ENCODE measurements around the gene S100P. TPM values are rescaled to one million over a fixed set of nuclear protein-coding genes. Genes with fewer than 3 reads are reported as not detected.

Gene S100P
- polyA plus RNA-seq, 1 experiment = 0.06 TPM

DNA sequence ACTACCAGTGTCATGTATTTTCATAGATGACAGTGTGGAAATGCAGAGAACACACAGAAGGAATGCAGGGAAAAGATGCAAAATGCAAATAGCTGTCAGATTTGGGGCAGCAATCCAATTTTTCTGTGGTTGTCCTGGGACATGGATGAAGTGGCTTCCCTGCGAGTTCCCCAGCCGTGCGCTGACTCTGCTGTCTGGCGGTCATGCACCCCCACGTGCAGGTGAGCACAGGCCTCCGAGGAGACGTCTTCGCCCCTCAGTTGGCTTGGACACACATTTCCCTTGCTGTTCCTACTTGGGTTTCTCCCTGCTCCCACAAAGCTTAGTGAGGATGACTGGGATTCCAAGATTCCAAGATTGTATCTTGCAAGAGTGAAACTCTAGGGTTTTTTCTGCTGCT lies 46.7 kb downstream of the S100P start:
- no peaks in the 10 kb centered on the region; the same call in none of the 2 replicates for H3K27me3 ChIP-seq (ENCODE audit: control insufficient read depth, insufficient read depth, low read length)
- ChIA-PET POLR2A (no interaction called here), CTCF (no interaction called here)
- TF ChIP-seq, protein P1, sequence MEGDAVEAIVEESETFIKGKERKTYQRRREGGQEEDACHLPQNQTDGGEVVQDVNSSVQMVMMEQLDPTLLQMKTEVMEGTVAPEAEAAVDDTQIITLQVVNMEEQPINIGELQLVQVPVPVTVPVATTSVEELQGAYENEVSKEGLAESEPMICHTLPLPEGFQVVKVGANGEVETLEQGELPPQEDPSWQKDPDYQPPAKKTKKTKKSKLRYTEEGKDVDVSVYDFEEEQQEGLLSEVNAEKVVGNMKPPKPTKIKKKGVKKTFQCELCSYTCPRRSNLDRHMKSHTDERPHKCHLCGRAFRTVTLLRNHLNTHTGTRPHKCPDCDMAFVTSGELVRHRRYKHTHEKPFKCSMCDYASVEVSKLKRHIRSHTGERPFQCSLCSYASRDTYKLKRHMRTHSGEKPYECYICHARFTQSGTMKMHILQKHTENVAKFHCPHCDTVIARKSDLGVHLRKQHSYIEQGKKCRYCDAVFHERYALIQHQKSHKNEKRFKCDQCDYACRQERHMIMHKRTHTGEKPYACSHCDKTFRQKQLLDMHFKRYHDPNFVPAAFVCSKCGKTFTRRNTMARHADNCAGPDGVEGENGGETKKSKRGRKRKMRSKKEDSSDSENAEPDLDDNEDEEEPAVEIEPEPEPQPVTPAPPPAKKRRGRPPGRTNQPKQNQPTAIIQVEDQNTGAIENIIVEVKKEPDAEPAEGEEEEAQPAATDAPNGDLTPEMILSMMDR (IDR thresholded peaks at IDR 0.05; ENCODE audit: insufficient read depth, low read depth, low read length) = no peak
- no peak overlapping the region for H3K4me3 ChIP-seq (ENCODE audit: low read depth, low read length)
- DNase-seq (ENCODE audit: low read depth) = no peak
- no peaks in the 10 kb centered on the region for H3K36me3 ChIP-seq (ENCODE audit: control insufficient read depth, insufficient read depth, low read length)

DNA sequence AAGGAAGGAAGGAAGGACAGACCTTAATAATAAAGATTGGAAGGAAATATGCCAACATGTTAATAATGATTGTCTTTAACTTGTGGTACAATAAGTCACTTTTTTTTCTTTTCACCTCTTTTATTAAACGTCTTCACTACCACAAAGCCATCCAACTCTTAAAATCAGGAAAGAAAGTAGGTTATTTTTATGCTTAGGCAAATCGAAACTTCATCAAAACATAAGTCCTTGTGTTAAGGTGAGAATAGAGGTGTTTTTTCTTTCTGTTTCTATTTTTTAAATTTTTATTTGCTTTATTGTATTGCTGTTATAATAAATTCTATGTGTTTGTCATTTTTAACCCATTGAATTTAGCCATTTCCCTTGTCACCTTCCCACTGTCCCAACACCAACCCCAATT lies 48.8 kb downstream of the S100P start:
- CTCF ChIA-PET = no interaction called here
- DNase-seq (ENCODE audit: low read depth) = no peak
- TF ChIP-seq, protein P1 (IDR thresholded peaks at IDR 0.05; ENCODE audit: insufficient read depth, low read depth, low read length) = no peak
- no peaks in the 10 kb centered on the region; the same call in none of the 2 replicates for H3K27me3 ChIP-seq (ENCODE audit: control insufficient read depth, insufficient read depth, low read length)
- POLR2A ChIA-PET = no interaction called here
- no peaks in the 10 kb centered on the region for H3K36me3 ChIP-seq (ENCODE audit: control insufficient read depth, insufficient read depth, low read length)
- no peak overlapping the region for H3K4me3 ChIP-seq (ENCODE audit: low read depth, low read length)

DNA sequence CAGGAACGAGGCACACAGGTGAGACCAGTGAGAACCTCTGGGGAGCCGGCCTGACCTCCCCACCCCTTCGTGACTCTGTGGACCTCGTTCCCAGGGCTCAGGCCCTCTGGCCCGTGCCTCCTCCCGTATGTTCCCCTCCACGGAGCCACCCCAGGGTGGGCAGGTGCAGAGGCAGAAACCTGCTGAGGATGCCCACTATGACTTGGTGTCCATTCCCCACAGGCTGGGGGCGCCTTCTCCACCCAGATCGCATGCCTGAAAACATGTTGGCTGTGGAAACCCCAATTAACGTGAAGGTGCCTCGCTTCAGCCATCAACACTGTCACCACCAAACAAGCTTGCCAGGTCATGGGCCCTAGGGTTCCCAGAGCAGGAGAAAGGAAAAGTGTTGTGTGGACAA lies 49.3 kb downstream of the S100P start:
- Histone ChIP-seq H3K36me3 (ENCODE audit: control insufficient read depth, insufficient read depth, low read length) (no peaks in the 10 kb centered on the region), H3K4me3 (ENCODE audit: low read depth, low read length) (no peak overlapping the region), H3K27me3 (ENCODE audit: control insufficient read depth, insufficient read depth, low read length) (no peaks in the 10 kb centered on the region; the same call in none of the 2 replicates)
- TF ChIP-seq, protein P1 (IDR thresholded peaks at IDR 0.05; ENCODE audit: insufficient read depth, low read depth, low read length) = no peak
- ChIA-PET CTCF (no interaction called here), POLR2A (no interaction called here)
- no peak for DNase-seq (ENCODE audit: low read depth)

Other genes with a start within 250 kb of the S100P start
- gene PPP2R2C, start 221.3 kb upstream of the S100P start, polyA plus RNA-seq (2011; rRNA removed) = 0.06 TPM in 1 of 2 replicates, not detected in the other
- gene MAN2B2, start 118.7 kb upstream of the S100P start, polyA plus RNA-seq (2011; rRNA removed) = 21.9 and 43.5 TPM in 2 replicates
- gene MRFAP1, start 53.2 kb upstream of the S100P start, polyA plus RNA-seq (2011; rRNA removed) = 210 and 225 TPM in 2 replicates
- gene MRFAP1L1, start 16.0 kb downstream of the S100P start, polyA plus RNA-seq (2011; rRNA removed) = 35.5 and 54.1 TPM in 2 replicates
- 10.4 and 12.6 TPM in 2 replicates for gene BLOC1S4, start 22.3 kb downstream of the S100P start, polyA plus RNA-seq (2011; rRNA removed)
- gene KIAA0232, start 88.8 kb downstream of the S100P start, polyA plus RNA-seq (2011; rRNA removed) = 11.0 and 17.0 TPM in 2 replicates
- 29.7 and 35.8 TPM in 2 replicates for gene TBC1D14, start 215.9 kb downstream of the S100P start, polyA plus RNA-seq (2011; rRNA removed)